IMR-90 (cell line): ENCODE measurements around the gene FOXP4. TPM values are rescaled to one million over a fixed set of nuclear protein-coding genes. Genes with fewer than 3 reads are reported as not detected.

ENCODE experiments used
- ATAC-seq: fragments of 200-7000 bp; cut with Tn5 transposase; 2 replicates; pipeline ENCODE4 v1.9.1; 2020; ENCODE audit warnings: low read depth, mild to moderate bottlenecking, moderate library complexity
- BruUV-seq: library from RNA; stranded (reverse); fragments of 400-500 nt; replicated peaks from 2 replicates; lab custom pipeline; 2021; lab: Mats Ljungman, UMichigan
- CTCF ChIA-PET: fragments of 300-600 bp; formaldehyde crosslinking; extraction: SDS; loops from one replicate; lab custom pipeline; 2021; ENCODE audit warnings: antibody characterized with exemption; lab: Yijun Ruan, JAX
- POLR2A ChIA-PET: fragments of 300-600 bp; sonication (Branson Sonifier 250); formaldehyde crosslinking; loops from one replicate; lab custom pipeline; 2022; ENCODE audit warnings: antibody characterized with exemption; ENCODE audit not compliant: unreplicated experiment; lab: Charles Lee
- DNase-seq: peaks from one replicate; pipeline ENCODE4 v3.0.0; 2013
- H2AFZ ChIP-seq: replicated peaks from 2 replicates; pipeline ENCODE3; 2013; ENCODE audit warnings: low read length, mild to moderate bottlenecking; ENCODE audit not compliant: poor library complexity
- H2AK5ac ChIP-seq: 2 replicates; pipeline ENCODE4 v1.6.1; 2013; ENCODE audit warnings: low read depth, low read length, inconsistent platforms
- H2AK9ac ChIP-seq: replicated peaks from 2 replicates; pipeline ENCODE3; 2013; ENCODE audit warnings: mild to moderate bottlenecking, low read depth, low read length, moderate library complexity; ENCODE audit not compliant: poor library complexity
- H2BK120ac ChIP-seq: 2 replicates; pipeline ENCODE4 v1.6.1; 2013; ENCODE audit warnings: low read depth, low read length, inconsistent platforms
- H2BK15ac ChIP-seq: 3 replicates; pipeline ENCODE4 v1.6.1; 2013; ENCODE audit warnings: low read depth, low read length, inconsistent platforms
- H2BK20ac ChIP-seq: 2 replicates; pipeline ENCODE4 v1.6.1; 2013; ENCODE audit warnings: low read depth, mild to moderate bottlenecking, inconsistent platforms, low read length, moderate library complexity
- H2BK5ac ChIP-seq: 2 replicates; pipeline ENCODE4 v1.6.1; 2013; ENCODE audit warnings: mild to moderate bottlenecking, low read depth, low read length, inconsistent platforms; ENCODE audit not compliant: poor library complexity, severe bottlenecking
- H3K14ac ChIP-seq: replicated peaks from 2 replicates; pipeline ENCODE4 v1.6.1; 2013; ENCODE audit warnings: low read depth, low read length, inconsistent platforms
- H3K18ac ChIP-seq: 2 replicates; pipeline ENCODE4 v1.6.1; 2013; ENCODE audit warnings: low read depth, low read length, control low read depth
- H3K23ac ChIP-seq: 2 replicates; pipeline ENCODE4 v1.6.1; 2013; ENCODE audit warnings: low read depth, low read length, inconsistent platforms
- H3K27ac ChIP-seq: 2 replicates; pipeline ENCODE4 v1.5.1; 2013; ENCODE audit warnings: mild to moderate bottlenecking, control low read depth, low read length; ENCODE audit not compliant: insufficient read depth
- H3K27me3 ChIP-seq: 2 replicates; pipeline ENCODE4 v1.6.1; 2013; ENCODE audit warnings: low read length; ENCODE audit not compliant: control insufficient read depth, insufficient read depth
- H3K36me3 ChIP-seq: 2 replicates; pipeline ENCODE4 v1.6.1; 2013; ENCODE audit warnings: low read length, mixed read lengths; ENCODE audit not compliant: control insufficient read depth, insufficient read depth
- H3K4ac ChIP-seq: 2 replicates; pipeline ENCODE4 v1.6.1; 2013; ENCODE audit warnings: low read depth, low read length, inconsistent platforms
- H3K4me1 ChIP-seq: 2 replicates; pipeline ENCODE4 v1.6.1; 2013; ENCODE audit warnings: low read length, mixed read lengths; ENCODE audit not compliant: control insufficient read depth, insufficient read depth
- H3K4me2 ChIP-seq: 2 replicates; pipeline ENCODE4 v1.6.1; 2013; ENCODE audit warnings: low read depth, mild to moderate bottlenecking, control low read depth, low read length, moderate library complexity
- H3K4me3 ChIP-seq: 2 replicates; pipeline ENCODE4 v1.5.1; 2013; ENCODE audit warnings: low read depth, mild to moderate bottlenecking, control low read depth, low read length, moderate library complexity; ENCODE audit not compliant: insufficient read depth
- H3K56ac ChIP-seq: 2 replicates; pipeline ENCODE4 v1.6.1; 2013; ENCODE audit warnings: low read length, inconsistent platforms; ENCODE audit not compliant: insufficient read depth; ENCODE audit errors: extremely low read depth
- H3K79me1 ChIP-seq, 2 experiments: 2 replicates each; pipeline ENCODE4 v1.6.1; 2013; ENCODE audit warnings: low read length in 2 of 2, inconsistent platforms in 1 of 2, low read depth in 1 of 2
- H3K9ac ChIP-seq: 2 replicates; pipeline ENCODE4 v1.6.1; 2013; ENCODE audit warnings: low read depth, low read length, control low read depth
- H3K9me1 ChIP-seq: 2 replicates; pipeline ENCODE4 v1.6.1; 2013; ENCODE audit warnings: low read length, inconsistent platforms; ENCODE audit not compliant: insufficient read depth
- H3K9me3 ChIP-seq: 2 replicates; pipeline ENCODE4 v1.6.1; 2013; ENCODE audit warnings: low read length; ENCODE audit not compliant: control insufficient read depth, insufficient read depth
- H4K20me1 ChIP-seq: 2 replicates; pipeline ENCODE4 v1.6.1; 2013; ENCODE audit warnings: low read length, inconsistent platforms; ENCODE audit not compliant: insufficient read depth
- H4K5ac ChIP-seq: 2 replicates; pipeline ENCODE4 v1.6.1; 2013; ENCODE audit warnings: mild to moderate bottlenecking, low read depth, low read length, control low read depth
- H4K8ac ChIP-seq, 2 experiments: 2 replicates each; pipeline ENCODE4 v1.6.1; 2013; ENCODE audit warnings: low read depth in 2 of 2, low read length in 2 of 2, control low read depth in 1 of 2, inconsistent platforms in 1 of 2
- H4K91ac ChIP-seq: 2 replicates; pipeline ENCODE4 v1.6.1; 2013; ENCODE audit warnings: low read depth, low read length, inconsistent platforms; ENCODE audit not compliant: insufficient read depth
- BHLHE40 ChIP-seq: fragments of 150-350 bp; IDR thresholded peaks from 2 replicates; pipeline ENCODE4 v1.6.1; 2016; ENCODE audit warnings: mild to moderate bottlenecking, low read depth, low read length
- CEBPB ChIP-seq: IDR thresholded peaks from 2 replicates; pipeline ENCODE4 v1.6.1; 2012; ENCODE audit warnings: low read depth, low read length, improper control_type of control experiment
- MAZ ChIP-seq: IDR thresholded peaks from 2 replicates; pipeline ENCODE4 v1.6.1; 2012; ENCODE audit warnings: low read depth, mild to moderate bottlenecking, low read length, improper control_type of control experiment, moderate library complexity, borderline replicate concordance
- POLR2A ChIP-seq: IDR thresholded peaks from 2 replicates; pipeline ENCODE4 v1.6.1; 2012; ENCODE audit warnings: mild to moderate bottlenecking, low read depth, low read length
- RAD21 ChIP-seq: IDR thresholded peaks from 2 replicates; pipeline ENCODE4 v1.6.1; 2012; ENCODE audit warnings: low read length, improper control_type of control experiment
- RCOR1 ChIP-seq: IDR thresholded peaks from 2 replicates; pipeline ENCODE4 v1.6.1; 2012; ENCODE audit warnings: mild to moderate bottlenecking, low read length, improper control_type of control experiment; ENCODE audit not compliant: insufficient replicate concordance
- RFX5 ChIP-seq: IDR thresholded peaks from 2 replicates; pipeline ENCODE4 v1.8.0; 2012; ENCODE audit warnings: low read depth, mild to moderate bottlenecking, low read length, moderate library complexity
- WGBS, 2 experiments: methylation state at CpG; one replicate each; pipeline versions ENCODE4 v1.1.5 to v1.1.7; 2013; ENCODE audit warnings: missing lambda C conversion rate in 2 of 2; ENCODE audit not compliant: insufficient read length in 1 of 2; ENCODE audit errors: extremely low coverage in 2 of 2; 5-methylcytosine and 5-hydroxymethylcytosine counted together
- dilution Hi-C: fragments of 300-500 bp; cut with HindIII; formaldehyde crosslinking; loops from one replicate; pipeline ENCODE4 v1.14.3; 2018; ENCODE audit warnings: low sequenced_read_pairs; ENCODE audit not compliant: unreplicated experiment
- in situ Hi-C: fragments of 300-500 bp; cut with MboI; formaldehyde crosslinking; loops from 3 replicates; pipeline ENCODE4 v1.14.3; 2019; ENCODE audit warnings: low sequenced_read_pairs, inconsistent platforms, mixed read lengths
- intact Hi-C: fragments of 100-400 bp; cut with micrococcal nuclease; formaldehyde crosslinking; loops from 2 replicates; pipeline ENCODE4 v1.10.0; 2022
- polyA plus RNA-seq, 3 experiments: library from polyadenylated mRNA; depleted of rRNA; stranded (reverse); fragments of >200 nt; gene quantifications; 2 replicates each; pipeline ENCODE4 v1.2.3, GENCODE V29; 2012; ENCODE audit warnings: low replicate concordance in 1 of 3
- total RNA-seq: library from RNA; depleted of rRNA; stranded (reverse); fragments of >200 nt; gene quantifications from 2 replicates; pipeline ENCODE4 v1.2.3, GENCODE V29; 2012
- TF ChIP-seq, protein P1 (sequence below): fragments of 150-350 bp; IDR thresholded peaks from 2 replicates; pipeline ENCODE4 v1.6.1; 2017; ENCODE audit warnings: mild to moderate bottlenecking, antibody characterized with exemption, low read length, low read depth
- TF ChIP-seq, protein P2 (sequence below): fragments of 150-350 bp; IDR thresholded peaks from 2 replicates; pipeline ENCODE4 v1.6.1; 2016; ENCODE audit warnings: low read depth, mild to moderate bottlenecking, low read length, moderate library complexity, borderline replicate concordance

Gene FOXP4
- total and polyA plus RNA-seq, 2 of the 4 experiments (the other 2 are of a cell fraction): 0.72 to 9.5 TPM

DNA sequence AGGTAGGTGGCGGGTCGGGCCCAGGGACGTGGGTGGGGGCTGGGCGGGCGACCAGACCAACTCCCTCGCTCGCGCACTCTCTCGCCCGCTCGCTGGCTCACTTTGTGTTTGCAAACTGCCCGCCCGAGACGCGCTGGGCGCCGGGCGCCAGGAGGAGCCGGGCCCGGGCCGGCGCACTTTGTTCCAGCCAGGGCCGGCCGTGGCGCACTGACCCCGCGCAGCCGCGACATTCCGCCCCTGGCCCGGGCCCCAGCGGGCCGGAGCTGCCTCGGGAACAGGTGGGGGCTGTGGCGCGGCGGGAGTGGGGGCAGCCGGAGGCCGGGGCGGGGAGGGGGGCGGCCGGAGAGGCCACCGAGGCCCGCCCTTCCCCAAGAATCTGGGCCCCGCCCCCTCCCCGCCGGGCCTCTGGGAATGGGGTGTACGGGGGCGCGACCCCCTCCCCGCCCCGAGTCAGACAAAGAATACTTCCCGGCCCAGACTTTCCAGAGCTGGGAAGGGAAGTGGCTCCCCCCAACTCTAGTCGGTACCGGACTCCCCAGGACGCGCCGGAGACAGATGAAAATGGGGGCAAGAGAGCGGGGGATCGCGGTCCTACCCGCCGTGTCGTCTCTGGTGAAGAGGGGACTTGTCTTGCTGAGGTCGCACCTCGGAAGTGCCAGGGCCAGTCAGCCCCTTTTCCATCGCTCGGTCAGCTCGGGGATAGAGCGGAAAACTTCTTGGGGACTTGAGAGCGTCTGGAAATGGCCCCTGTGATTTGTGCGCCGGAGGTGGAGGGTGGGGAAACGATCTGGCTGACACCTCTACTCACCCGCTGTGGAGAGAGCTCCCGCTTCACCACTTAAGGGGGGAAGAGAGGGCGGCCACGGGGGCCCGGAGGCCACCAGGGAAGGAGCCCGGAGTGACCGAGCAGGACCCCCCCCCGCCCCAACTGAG is 951 bp downstream of the FOXP4 start:
- H2BK15ac ChIP-seq: no peak overlapping the region
- H2AFZ ChIP-seq: peak overlapping the region; percentile 91
- in situ Hi-C loops (no loop called here), dilution Hi-C loops (no loop called here), intact Hi-C loops (loop anchor here (2.0 kb wide), 3 partner anchors 34 to 122 kb away; no protein-coding TSS in a partner anchor)
- peak overlapping the region in 1 of 2 experiments; percentile 27; a peak in 1 of 4 replicates for H4K8ac ChIP-seq
- POLR2A ChIA-PET: no interaction called here
- H2AK5ac ChIP-seq: 0 out of 2 replicates have a peak overlapping the region, but pooled peaks have one; percentile 47
- H3K4ac ChIP-seq: peak overlapping the region; percentile 82
- DNase-seq (peak; percentile 30), ATAC-seq (peak; percentile 28)
- 0% methylated on average over 18 of the region's 82 CpGs; no CpG with 5 or more reads in 1 of the 2 experiments for WGBS, 2 experiments
- H3K79me1 ChIP-seq: peaks cover 7 to 25% of the 10 kb centered on the region in 2 experiments
- BruUV-seq: no TSS peak
- peak overlapping the region; percentile 78 for H3K9ac ChIP-seq
- no peak overlapping the region for H2BK20ac ChIP-seq
- H3K14ac ChIP-seq: peak overlapping the region; percentile 76
- no peak overlapping the region for H4K5ac ChIP-seq
- CTCF ChIA-PET: no interaction called here
- peaks cover 5% of the 10 kb centered on the region for H3K36me3 ChIP-seq
- peak overlapping the region; percentile 96 for H3K23ac ChIP-seq
- 0 out of 2 replicates have a peak, but pooled peaks cover 5% of the 10 kb centered on the region for H3K9me1 ChIP-seq
- no peak overlapping the region for H2BK5ac ChIP-seq
- H4K91ac ChIP-seq: no peak overlapping the region
- peak overlapping the region; percentile 94 for H2AK9ac ChIP-seq
- no peak overlapping the region for H3K56ac ChIP-seq
- peaks cover 8% of the 10 kb centered on the region for H3K4me1 ChIP-seq
- H3K4me3 ChIP-seq: peak overlapping the region; percentile 93
- H3K9me3 ChIP-seq: no peaks in the 10 kb centered on the region
- peak overlapping the region; percentile 97 for H3K4me2 ChIP-seq
- peak overlapping the region; percentile 38; the same call in 1 of the 2 replicates for H3K27ac ChIP-seq
- no peak overlapping the region for H2BK120ac ChIP-seq
- TF ChIP-seq, protein P1, sequence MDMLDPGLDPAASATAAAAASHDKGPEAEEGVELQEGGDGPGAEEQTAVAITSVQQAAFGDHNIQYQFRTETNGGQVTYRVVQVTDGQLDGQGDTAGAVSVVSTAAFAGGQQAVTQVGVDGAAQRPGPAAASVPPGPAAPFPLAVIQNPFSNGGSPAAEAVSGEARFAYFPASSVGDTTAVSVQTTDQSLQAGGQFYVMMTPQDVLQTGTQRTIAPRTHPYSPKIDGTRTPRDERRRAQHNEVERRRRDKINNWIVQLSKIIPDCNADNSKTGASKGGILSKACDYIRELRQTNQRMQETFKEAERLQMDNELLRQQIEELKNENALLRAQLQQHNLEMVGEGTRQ: no peak
- no peak for TF ChIP-seq CEBPB
- TF ChIP-seq MAZ: 0 out of 2 replicates have a peak, but pooled peaks have one; percentile 24
- TF ChIP-seq, protein P2, sequence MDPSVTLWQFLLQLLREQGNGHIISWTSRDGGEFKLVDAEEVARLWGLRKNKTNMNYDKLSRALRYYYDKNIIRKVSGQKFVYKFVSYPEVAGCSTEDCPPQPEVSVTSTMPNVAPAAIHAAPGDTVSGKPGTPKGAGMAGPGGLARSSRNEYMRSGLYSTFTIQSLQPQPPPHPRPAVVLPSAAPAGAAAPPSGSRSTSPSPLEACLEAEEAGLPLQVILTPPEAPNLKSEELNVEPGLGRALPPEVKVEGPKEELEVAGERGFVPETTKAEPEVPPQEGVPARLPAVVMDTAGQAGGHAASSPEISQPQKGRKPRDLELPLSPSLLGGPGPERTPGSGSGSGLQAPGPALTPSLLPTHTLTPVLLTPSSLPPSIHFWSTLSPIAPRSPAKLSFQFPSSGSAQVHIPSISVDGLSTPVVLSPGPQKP: no peak
- TF ChIP-seq RAD21: no peak
- TF ChIP-seq BHLHE40: no peak
- TF ChIP-seq POLR2A: 0 out of 2 replicates have a peak, but pooled peaks have one; percentile 27
- TF ChIP-seq RFX5: no peak
- no peak for TF ChIP-seq RCOR1
- H4K20me1 ChIP-seq: peaks cover 33% of the 10 kb centered on the region
- H3K18ac ChIP-seq: peak overlapping the region; percentile 20; the same call in 1 of the 2 replicates
- H3K27me3 ChIP-seq: peaks cover 6% of the 10 kb centered on the region; the same call in 1 of the 2 replicates
